Nephron progenitor cell (in vitro differentiated cells): ENCODE results near the gene STX1B.
A peak's percentile ranks its signal among the peaks of the same experiment; 100 is the strongest.

Experiments
- DNase-seq: peaks from one replicate; pipeline ENCODE4 v3.0.0; 2021
- H3K27ac Mint-ChIP-seq: 2 replicates; pipeline ENCODE4 v1.8.0; 2021; ENCODE audit warnings: mild to moderate bottlenecking, moderate library complexity, mixed read lengths
- H3K27me3 Mint-ChIP-seq: 2 replicates; pipeline ENCODE4 v1.8.0; 2021; ENCODE audit warnings: mild to moderate bottlenecking, low read depth, mixed read lengths; ENCODE audit not compliant: poor library complexity
- H3K36me3 Mint-ChIP-seq: 2 replicates; pipeline ENCODE4 v1.8.0; 2021; ENCODE audit warnings: low read depth, mixed read lengths
- H3K4me1 Mint-ChIP-seq: 2 replicates; pipeline ENCODE4 v1.8.0; 2021; ENCODE audit warnings: mixed read lengths
- H3K4me3 Mint-ChIP-seq: 2 replicates; pipeline ENCODE4 v1.8.0; 2021; ENCODE audit warnings: mild to moderate bottlenecking, moderate library complexity, mixed read lengths
- H3K9me3 Mint-ChIP-seq: 2 replicates; pipeline ENCODE4 v1.8.0; 2021; ENCODE audit warnings: mild to moderate bottlenecking, moderate library complexity, mixed read lengths
- CTCF ChIP-seq: fragments of 200-600 bp; sonication (generic); IDR thresholded peaks from 2 replicates; pipeline ENCODE4 v1.5.0; 2021; ENCODE audit warnings: antibody characterized with exemption

STX1B gene

GRCh38 chr16:30951193-30951592 lies 59.2 kb downstream of the STX1B start:
- no peak for TF ChIP-seq CTCF
- Mint-ChIP-seq H3K9me3 (no peaks in the 10 kb centered on the region), H3K27me3 (peaks cover 3% of the 10 kb centered on the region), H3K4me1 (peaks cover 49% of the 10 kb centered on the region), H3K27ac (no peak overlapping the region), H3K4me3 (no peak overlapping the region), H3K36me3 (peaks cover 4% of the 10 kb centered on the region)
- DNase-seq = no peak

- H3K9me3 Mint-ChIP-seq = no peaks in the 10 kb centered on the region
- H3K36me3 Mint-ChIP-seq = peaks cover 10% of the 10 kb centered on the region
- H3K4me1 Mint-ChIP-seq = peaks cover 55% of the 10 kb centered on the region
- peak overlapping the region; percentile 85 for H3K27ac Mint-ChIP-seq
- H3K4me3 Mint-ChIP-seq = peak overlapping the region; percentile 95
- peaks cover 3% of the 10 kb centered on the region for H3K27me3 Mint-ChIP-seq
- no peak for DNase-seq
- TF ChIP-seq CTCF = no peak
These were observed 59.8 kb downstream of the STX1B start for GRCh38 chr16:30950516-30951065.

GRCh38 chr16:30949650-30950515 lies 60.6 kb downstream of the STX1B start:
- peak; percentile 49 for DNase-seq
- TF ChIP-seq CTCF = no peak
- peaks cover 17% of the 10 kb centered on the region for H3K36me3 Mint-ChIP-seq
- H3K4me1 Mint-ChIP-seq = peaks cover 55% of the 10 kb centered on the region
- H3K4me3 Mint-ChIP-seq = peak overlapping the region; percentile 95
- H3K27me3 Mint-ChIP-seq = peaks cover 3% of the 10 kb centered on the region
- H3K27ac Mint-ChIP-seq = peak overlapping the region; percentile 85
- H3K9me3 Mint-ChIP-seq = no peaks in the 10 kb centered on the region

GRCh38 chr16:30948667-30949649 lies 61.5 kb downstream of the STX1B start, which contains the start of gene ORAI3:
TSS of gene ORAI3 (plus strand) at chr16:30949068. CDS start at chr16:30949290, 222 bp downstream.
- peak within 1 kb of the TSS; percentile 95 for H3K4me3 Mint-ChIP-seq
- peaks cover 26% of the 10 kb centered on the region for H3K36me3 Mint-ChIP-seq
- TF ChIP-seq CTCF = no peak
- peaks cover 50% of the 10 kb centered on the region for H3K4me1 Mint-ChIP-seq
- H3K27me3 Mint-ChIP-seq = peaks cover 3% of the 10 kb centered on the region
- peak; percentile 71 for DNase-seq
- peak within 1 kb of the TSS; percentile 98 for H3K27ac Mint-ChIP-seq
- no peaks in the 10 kb centered on the region for H3K9me3 Mint-ChIP-seq

GRCh38 chr16:30947859-30948666 lies 62.4 kb downstream of the STX1B start:
- TF ChIP-seq CTCF = no peak
- peak; percentile 98 for DNase-seq

More at GRCh38 chr16:30947859-30948666, 62.4 kb downstream of the STX1B start:
- peaks cover 3% of the 10 kb centered on the region for H3K27me3 Mint-ChIP-seq
- H3K4me3 Mint-ChIP-seq = peak overlapping the region; percentile 95
- no peaks in the 10 kb centered on the region for H3K9me3 Mint-ChIP-seq
- H3K4me1 Mint-ChIP-seq = peaks cover 42% of the 10 kb centered on the region
- peak overlapping the region; percentile 98 for H3K27ac Mint-ChIP-seq
- H3K36me3 Mint-ChIP-seq = peaks cover 32% of the 10 kb centered on the region
